Heart right ventricle (tissue), 16 donors: ENCODE data around the gene DENND2A. TPM values are rescaled to one million over a fixed set of nuclear protein-coding genes. Genes with fewer than 3 reads are reported as not detected.

Source experiments
- ATAC-seq, 8 donors: fragments of 200-7000 bp; cut with Tn5 transposase; one replicate each; pipeline ENCODE4 v1.9.1; 2020; ENCODE audit warnings: mild to moderate bottlenecking in 8 of 8, moderate library complexity in 8 of 8, moderate number of reproducible peaks in 1 of 8
- DNase-seq, 2 donors: peaks; one replicate each; pipeline ENCODE4 v3.0.0-alpha.2; 2020
- H3K27ac ChIP-seq, 10 donors: fragments of 200-600 bp; sonication (generic) in 2 of 10; one replicate each; pipeline versions ENCODE4 v1.5.0 to v1.8.0; 2020 to 2022; ENCODE audit warnings: mild to moderate bottlenecking in 3 of 10
- H3K27me3 ChIP-seq, 7 donors: fragments of 200-600 bp; one replicate each; pipeline ENCODE4 v1.8.0; 2021 to 2022; ENCODE audit warnings: mild to moderate bottlenecking in 2 of 7
- H3K36me3 ChIP-seq, 9 donors: fragments of 200-600 bp; sonication (generic) in 1 of 9; one replicate each; pipeline versions ENCODE4 v1.5.0 to v1.8.0; 2020 to 2022; ENCODE audit warnings: mild to moderate bottlenecking in 2 of 9
- H3K4me1 ChIP-seq, 9 donors: fragments of 200-600 bp; sonication (generic) in 1 of 9; one replicate each; pipeline versions ENCODE4 v1.5.0 to v1.8.0; 2020 to 2022; ENCODE audit warnings: mild to moderate bottlenecking in 4 of 9
- H3K4me3 ChIP-seq, 10 donors: fragments of 200-600 bp; sonication (generic) in 2 of 10; one replicate each; pipeline versions ENCODE4 v1.5.0 to v1.8.0; 2020 to 2022; ENCODE audit warnings: mild to moderate bottlenecking in 7 of 10, moderate library complexity in 2 of 10
- H3K9me3 ChIP-seq, 11 donors: fragments of 200-600 bp in 10 of 11; sonication (generic) in 2 of 11; one replicate each; pipeline versions ENCODE4 v1.5.0 to v1.8.0; 2013 to 2022; ENCODE audit warnings: mild to moderate bottlenecking in 2 of 11, control low read depth in 1 of 11, moderate library complexity in 1 of 11
- CTCF ChIP-seq, 9 donors: fragments of 200-600 bp; sonication (generic) in 2 of 9; IDR thresholded peaks; one replicate each; pipeline versions ENCODE4 v1.5.0 to v1.8.0; 2021 to 2022; ENCODE audit warnings: antibody characterized with exemption in 9 of 9, mild to moderate bottlenecking in 5 of 9, moderate library complexity in 1 of 9
- WGBS, 2 donors: extraction: QIAGEN DNeasy Blood & Tissue Kit; methylation state at CpG; one replicate each; pipeline ENCODE4 v1.1.7; 2013; ENCODE audit warnings: inconsistent platforms in 1 of 2; 5-methylcytosine and 5-hydroxymethylcytosine counted together
- intact Hi-C, 10 donors: fragments of 100-400 bp; cut with DNase I; formaldehyde crosslinking; loops; one replicate each; pipeline versions ENCODE4 v1.11.1 to v1.14.2; 2022
- polyA plus RNA-seq, 2 donors: library from polyadenylated mRNA; stranded (reverse); fragments of 200-250 nt; gene quantifications; one replicate each; pipeline ENCODE4 v1.2.3, GENCODE V29; 2013
- total RNA-seq, 10 donors: library from RNA; stranded (reverse); fragmentation: NEBNext Ultra II Directional in 3 of 10; extraction: Animal tissue kit (Norgen Biotek cat#: 25700) in 3 of 10; gene quantifications; one replicate each; pipeline versions ENCODE4 v1.2.1 to v1.2.4, GENCODE V29; 2021 to 2023
- donor health status: Arrhythmogenic right ventricular cardiomyopathy.
- donor health status: ischemic (EF 13 %, LVEDD 7.1; RV severe dilation, severe dysfunction).
- donor health status: healthy with polysubstance abuse.
- donor health status: DM: no; HTN: yes; CAD: no.
- donor health status: DM: no; HTN: no; CAD: no.
- donor health status: ischemic (EF 25% LVEDD 6.9; RV normal size, moderate dysfunction).
- donor health status: ischemic (EF 25% LVEDD 5.7; RV mildly dilated, moderate dysfunction).
- donor health status: healthy.
- donor health status: DM: yes; HTN: yes; CAD: no.
- donor health status: Ischemic cardiomyopathy.
- donor health status: ischemic (EF 35%, LVEDD 5.7; RV mildly dilated, moderate dysfunction).
- donor health status: nonischemic (EF 11% LVEDD 7.7; RV severe dilation, severe dysfunction).
- donor health status: DM: yes; HTN: yes; CAD: no.
- donor health status: PGD.
- donor health status: ischemic (EF 29% LVEDD 5.4; RV normal size, mild dysfunction).
- donor health status: nonischemic (EF 23%, LVEDD 6.1; RV moderate dilation, normal function).

Gene DENND2A
- total and polyA plus RNA-seq, 12 donors, result 3.8 to 16.9 (median 9.8) TPM

GRCh38 chr7:140655511-140656408 lies 15.1 kb upstream of the DENND2A start:
- H3K4me3 ChIP-seq, result peak overlapping the region in 4 of 10 donors; percentile 35 to 45 (median 38)
- H3K4me1 ChIP-seq, result peaks cover 0 to 38% (median 24%) of the 10 kb centered on the region in 9 donors
- DNase-seq, result no peak
- intact Hi-C loops, result loop anchor here in 1 of 10 donors (2.0 kb wide), 1 partner anchor 133 kb away; no protein-coding TSS in a partner anchor
- WGBS, 2 donors, result 82 to 85% methylated on average over 16 of the region's 16 CpGs
- peak overlapping the region in 9 of 10 donors; percentile 8 to 77 (median 63) for H3K27ac ChIP-seq
- TF ChIP-seq CTCF (IDR thresholded peaks at IDR 0.05), result no peak
- peaks cover 0 to 3% (median 0%) of the 10 kb centered on the region in 7 donors for H3K27me3 ChIP-seq
- H3K9me3 ChIP-seq, result no peaks in the 10 kb centered on the region
- H3K36me3 ChIP-seq, result no peaks in the 10 kb centered on the region
- ATAC-seq, result no peak

- 95 to 97% methylated on average over 4 of the region's 4 CpGs for WGBS, 2 donors
These were observed 14.0 kb upstream of the DENND2A start for GRCh38 chr7:140654661-140655060.

GRCh38 chr7:140654109-140654387 lies 13.4 kb upstream of the DENND2A start:
- Histone ChIP-seq H3K4me3 (no peak overlapping the region), H3K27ac (no peak overlapping the region), H3K4me1 (peaks cover 0 to 45% (median 24%) of the 10 kb centered on the region in 9 donors), H3K36me3 (no peaks in the 10 kb centered on the region), H3K9me3 (no peaks in the 10 kb centered on the region), H3K27me3 (no peaks in the 10 kb centered on the region)
- WGBS, 2 donors, result 51 to 52% methylated on average over 2 of the region's 2 CpGs
- no peak for TF ChIP-seq CTCF (IDR thresholded peaks at IDR 0.05)
- DNase-seq (no peak), ATAC-seq (no peak)
- intact Hi-C loops, result loop anchor here in 8 of 10 donors (1.0 to 5.0 kb wide), 2 partner anchors 177 to 181 kb away; partner anchors contain the start of gene MKRN1 (in 7 of the 8)

More at GRCh38 chr7:140654661-140655060, 14.0 kb upstream of the DENND2A start:
- Histone ChIP-seq H3K9me3 (no peaks in the 10 kb centered on the region), H3K27me3 (no peaks in the 10 kb centered on the region), H3K4me1 (peaks cover 0 to 42% (median 24%) of the 10 kb centered on the region in 9 donors), H3K4me3 (no peak overlapping the region), H3K27ac (no peak overlapping the region), H3K36me3 (no peaks in the 10 kb centered on the region)
- intact Hi-C loops, result loop anchor here in 8 of 10 donors (1.0 to 5.0 kb wide), 2 partner anchors 177 to 181 kb away; partner anchors contain the start of gene MKRN1 (in 7 of the 8)
- TF ChIP-seq CTCF (IDR thresholded peaks at IDR 0.05), result no peak
- no peak for ATAC-seq
- DNase-seq, result no peak

GRCh38 chr7:140653319-140654108 lies 12.9 kb upstream of the DENND2A start:
- H3K4me1 ChIP-seq, result peaks cover 0 to 45% (median 24%) of the 10 kb centered on the region in 9 donors
- intact Hi-C loops, result loop anchor here in 9 of 10 donors (1.0 to 5.0 kb wide), 5 partner anchors 135 to 180 kb away; partner anchors contain the start of gene MKRN1 (in 8 of the 9)
- 20 to 22% methylated on average over 15 of the region's 15 CpGs for WGBS, 2 donors
- ATAC-seq (peak; percentile 55 to 75 (median 68)), DNase-seq (peak; percentile 29 to 76)
- peak; percentile 85 to 96 (median 92) for TF ChIP-seq CTCF (IDR thresholded peaks at IDR 0.05)
- no peaks in the 10 kb centered on the region for H3K9me3 ChIP-seq
- H3K27me3 ChIP-seq, result no peaks in the 10 kb centered on the region
- H3K36me3 ChIP-seq, result no peaks in the 10 kb centered on the region
- no peak overlapping the region for H3K4me3 ChIP-seq
- no peak overlapping the region for H3K27ac ChIP-seq
